ENCODE measurements around the gene GPD1L.
"Not testable (repeated sequence)": the region's sequence is repeated elsewhere in the genome, so short reads cannot be mapped to it uniquely, and the experiment has no call there.

Gene GPD1L

DNA sequence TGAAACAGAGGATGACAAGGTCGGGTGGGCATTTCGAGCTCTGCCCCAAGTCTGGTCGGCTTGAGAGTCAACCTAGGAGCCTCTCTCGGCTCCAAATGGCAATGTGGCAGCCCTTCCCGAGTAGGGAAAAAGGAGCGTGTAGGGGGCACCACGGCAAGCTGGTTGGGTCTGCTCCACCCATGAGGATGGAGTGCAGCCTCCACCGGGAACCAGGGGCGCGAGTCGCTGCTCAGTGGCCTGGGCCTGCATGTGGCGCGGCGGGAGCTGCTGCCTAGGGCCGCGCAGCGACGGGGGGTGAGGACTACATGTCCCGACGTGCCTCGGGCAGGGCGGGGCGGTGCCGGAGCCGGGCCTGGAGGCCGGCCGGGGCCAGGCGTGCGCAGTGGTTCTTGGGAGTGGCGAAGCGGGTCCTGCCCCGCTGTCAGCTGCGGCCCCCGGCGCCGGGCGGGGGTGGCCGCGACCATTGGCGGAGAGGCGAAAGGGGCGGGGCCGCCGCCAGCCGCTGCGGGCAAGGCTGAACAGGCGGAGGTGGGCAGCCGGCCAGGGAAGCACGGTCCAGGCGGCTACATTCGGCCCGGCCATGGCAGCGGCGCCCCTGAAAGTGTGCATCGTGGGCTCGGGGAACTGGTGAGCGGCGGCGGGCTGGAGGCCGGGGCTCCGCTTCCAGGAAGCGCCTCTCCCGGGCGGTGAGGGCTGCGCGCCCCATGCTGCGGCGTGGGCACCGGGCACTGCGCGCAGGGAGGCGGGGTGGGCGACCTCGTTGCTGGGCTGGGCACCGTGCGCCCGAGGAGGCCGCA, at the start of gene GPD1L:
GPD1L (plus strand) TSS at position 489 of the 797 bp plus-strand sequence; CDS start at position 581, 92 bp downstream.
- peak; percentile 98 for DNase-seq (ENCODE audit: low spot score)

DNA sequence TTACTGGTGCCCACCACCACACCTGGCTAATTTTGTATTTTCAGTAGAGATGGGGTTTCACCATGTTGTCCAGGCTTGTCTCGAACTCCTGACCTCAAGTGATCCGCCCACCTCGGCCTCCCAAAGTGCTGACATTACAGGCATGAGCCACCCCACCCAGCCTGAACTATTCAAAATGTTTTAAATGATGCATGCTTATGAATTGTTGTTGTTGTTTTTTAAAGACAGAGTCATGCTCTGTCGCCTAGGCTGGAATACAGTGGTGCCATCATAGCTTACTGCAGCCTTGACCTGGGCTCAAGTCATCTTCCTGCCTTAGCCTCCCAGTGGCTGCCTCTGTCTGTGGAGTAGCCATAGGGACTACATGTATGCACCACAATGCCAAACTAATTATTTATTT, 48.0 kb upstream of the GPD1L start:
- not testable (repeated sequence) for DNase-seq (ENCODE audit: low spot score)

DNA sequence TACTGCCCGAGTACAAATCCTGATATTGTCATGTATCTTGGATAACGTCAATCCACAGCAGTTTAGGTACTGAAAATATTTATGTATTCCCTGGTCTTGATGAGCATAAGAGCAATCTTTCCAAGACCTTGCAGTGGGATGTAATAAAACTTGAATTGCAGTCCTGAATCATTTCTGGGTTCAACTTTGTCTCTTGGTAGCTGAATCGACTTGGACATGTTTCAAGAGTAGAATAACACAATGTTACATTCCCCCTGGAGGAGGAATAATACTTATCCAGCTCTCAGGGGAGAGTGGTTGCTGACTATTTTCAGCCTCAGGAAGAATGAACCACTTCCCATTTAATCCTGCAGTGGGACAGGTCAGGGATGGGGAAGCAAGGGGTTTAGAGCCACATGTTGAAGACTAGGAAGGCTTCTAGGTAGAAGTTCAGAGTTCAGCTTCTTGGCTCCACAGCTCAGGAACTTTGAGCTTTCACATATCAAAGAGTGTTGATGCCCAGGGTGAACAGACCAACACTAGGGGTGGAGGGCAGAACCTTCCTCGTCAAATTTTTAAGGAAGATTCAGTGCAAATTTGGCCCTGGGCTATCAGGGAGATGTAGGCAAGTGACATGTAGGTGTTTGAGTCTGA, 43.4 kb upstream of the GPD1L start:
- no peak for DNase-seq (ENCODE audit: low spot score)

DNA sequence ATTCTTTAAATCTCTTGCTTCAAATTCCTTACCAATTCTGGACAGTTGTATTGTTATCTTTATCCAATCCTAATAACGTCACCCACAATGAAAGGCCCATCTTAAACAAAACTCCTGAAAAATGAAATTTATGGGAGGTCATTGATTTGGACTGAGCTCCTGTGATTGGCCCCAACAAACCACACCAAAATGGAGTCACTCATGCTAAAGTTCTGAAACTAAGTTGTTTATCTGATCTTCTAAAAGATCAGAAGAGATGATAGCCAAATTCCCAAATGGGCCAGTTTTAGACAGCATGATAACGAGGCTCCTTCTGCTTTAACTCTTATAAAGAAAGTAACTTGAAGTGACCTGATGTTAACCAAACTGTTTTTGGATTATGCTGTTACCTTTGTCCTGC, 39.7 kb upstream of the GPD1L start:
- no peak for DNase-seq (ENCODE audit: low spot score)

DNA sequence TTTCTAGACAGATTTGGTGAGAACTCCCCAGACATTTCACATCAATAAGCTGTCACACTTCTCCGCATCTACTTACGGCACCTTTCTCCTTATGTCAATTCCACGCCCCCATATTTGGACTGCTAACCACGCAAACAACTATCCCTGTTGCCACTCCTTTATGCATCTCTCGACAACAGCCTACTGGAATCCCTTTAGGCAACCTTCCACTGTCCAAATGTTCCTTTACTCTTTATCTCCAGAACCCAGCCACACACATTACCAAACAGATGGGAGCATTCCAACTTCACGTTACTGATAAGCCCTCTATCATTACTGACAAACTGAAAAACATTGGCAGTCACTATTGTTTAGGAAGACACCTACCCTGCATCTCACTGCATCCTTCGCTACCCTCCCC, 32.2 kb upstream of the GPD1L start:
- DNase-seq (ENCODE audit: low spot score): not testable (repeated sequence)

DNA sequence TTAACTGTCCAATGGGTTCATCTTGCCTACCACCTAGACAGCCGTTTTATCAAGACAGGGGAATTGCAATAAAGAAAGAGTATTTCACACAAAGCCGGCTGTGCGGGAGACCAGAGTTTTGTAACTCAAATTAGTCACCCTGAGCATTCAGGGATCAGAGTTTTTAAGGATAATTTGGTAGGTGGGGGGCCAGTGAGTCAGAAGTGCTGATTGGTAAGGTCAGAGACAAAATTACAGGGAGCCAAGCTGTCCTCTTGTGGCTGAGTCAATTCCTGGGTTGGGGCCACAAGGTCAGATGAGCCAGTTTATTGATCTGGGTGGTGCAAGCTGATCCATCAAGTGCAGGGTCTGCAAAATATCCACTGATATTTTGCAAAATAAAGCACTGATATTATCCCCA, 29.9 kb upstream of the GPD1L start:
- no peak for DNase-seq (ENCODE audit: low spot score)

DNA sequence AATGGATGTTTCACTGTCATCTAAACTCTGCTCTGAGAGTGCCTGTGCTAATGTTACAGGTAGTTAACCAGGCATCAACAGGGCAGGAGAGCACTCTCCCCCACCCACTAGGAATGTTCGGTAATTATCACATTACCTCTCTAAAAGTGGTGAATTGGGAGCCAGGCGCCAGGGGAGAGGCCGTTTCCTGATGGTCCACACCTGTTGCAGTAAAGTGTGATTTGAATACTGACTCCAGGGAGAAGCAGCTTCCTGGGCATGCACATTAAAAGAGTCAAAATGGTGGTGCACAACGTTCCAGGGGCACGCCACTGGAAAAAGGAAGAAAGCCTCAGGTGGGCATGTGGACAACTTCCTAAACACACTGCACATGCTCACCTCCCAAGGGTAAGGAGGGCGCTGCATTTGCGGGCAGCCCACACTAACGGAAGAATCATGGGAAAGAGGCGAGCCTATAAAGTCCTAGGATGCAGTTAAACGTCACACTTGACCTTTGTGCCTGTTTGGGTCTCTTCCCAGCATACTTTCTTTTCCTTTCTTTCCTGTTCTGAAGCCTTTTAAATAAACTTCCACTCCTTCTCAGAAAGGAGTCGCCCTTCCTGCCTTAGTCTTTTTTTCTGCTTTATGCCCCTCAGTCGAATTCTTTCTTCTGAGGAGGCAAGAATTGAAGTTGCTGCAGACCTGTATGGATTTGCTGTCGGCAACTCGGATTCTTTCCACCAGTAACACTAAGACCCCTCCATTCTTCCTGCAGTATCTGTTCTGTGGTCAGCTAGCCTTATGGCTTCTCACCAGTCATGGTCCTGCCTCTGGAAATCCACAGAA, 28.9 kb upstream of the GPD1L start:
- DNase-seq (ENCODE audit: low spot score): no peak

DNA sequence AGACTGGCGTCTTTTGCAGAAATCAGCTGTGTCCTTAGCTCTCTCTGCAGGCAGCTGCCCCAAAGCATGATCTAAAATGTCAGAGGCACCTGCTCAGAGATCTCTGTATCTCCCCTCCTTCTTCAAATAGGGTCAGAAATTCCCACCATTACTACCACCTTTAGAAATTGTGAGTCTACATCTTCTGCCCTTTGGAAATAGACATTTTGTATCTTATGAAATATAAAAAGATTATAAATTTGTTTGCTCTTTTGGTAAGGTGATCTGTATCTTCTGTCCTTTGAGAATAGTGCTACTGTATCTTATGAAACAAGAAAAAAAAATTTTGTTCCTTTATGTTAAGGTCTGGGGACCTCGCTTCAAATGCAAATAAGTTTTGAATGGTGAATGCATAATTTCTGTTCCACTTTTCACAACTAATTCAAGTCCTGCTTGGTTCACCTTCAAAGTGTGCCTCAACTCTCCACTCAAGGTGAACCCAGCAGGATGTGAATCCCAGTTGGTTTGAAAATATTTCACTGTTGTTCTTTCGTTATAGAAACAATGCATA, 28.3 kb upstream of the GPD1L start:
- DNase-seq (ENCODE audit: low spot score): no peak

DNA sequence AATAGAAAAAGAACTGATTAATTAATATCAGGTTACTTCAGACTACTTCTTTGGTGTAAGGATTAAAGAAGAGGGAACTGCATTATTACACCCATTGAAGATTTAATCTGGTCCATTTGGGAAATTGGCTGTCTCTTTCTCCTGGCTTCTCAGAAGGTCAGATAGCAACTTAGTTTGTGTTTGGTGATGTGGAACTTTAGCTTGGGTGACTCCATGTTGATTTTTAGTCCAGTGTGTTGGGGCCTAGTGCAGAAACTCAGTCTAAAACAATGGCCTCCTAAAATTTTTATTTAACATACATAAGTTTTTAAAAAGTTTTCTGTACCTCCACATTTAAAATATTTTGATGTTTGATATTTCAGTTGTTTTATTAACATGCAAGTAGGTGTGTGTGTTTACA, 27.6 kb upstream of the GPD1L start:
- no peak for DNase-seq (ENCODE audit: low spot score)

DNA sequence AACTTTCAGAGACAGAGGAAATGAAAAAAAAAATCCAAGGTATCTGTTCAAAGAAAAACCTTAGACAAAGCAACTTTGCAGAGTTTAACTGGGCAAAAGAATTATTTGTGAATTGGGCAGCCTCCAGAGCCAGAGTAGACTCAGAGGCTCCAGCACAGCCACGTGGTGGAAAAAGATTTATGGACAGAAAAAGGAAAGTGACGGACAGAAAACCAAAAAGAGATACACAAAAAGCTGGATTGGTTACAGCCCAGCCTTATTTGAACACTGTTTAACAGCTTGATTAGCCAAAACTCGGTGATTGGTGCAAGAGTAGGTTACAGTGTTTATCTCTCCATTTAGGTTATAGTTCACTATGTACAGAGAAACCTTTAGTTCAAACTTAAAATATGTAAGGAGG, 23.7 kb upstream of the GPD1L start:
- DNase-seq (ENCODE audit: low spot score): no peak

DNA sequence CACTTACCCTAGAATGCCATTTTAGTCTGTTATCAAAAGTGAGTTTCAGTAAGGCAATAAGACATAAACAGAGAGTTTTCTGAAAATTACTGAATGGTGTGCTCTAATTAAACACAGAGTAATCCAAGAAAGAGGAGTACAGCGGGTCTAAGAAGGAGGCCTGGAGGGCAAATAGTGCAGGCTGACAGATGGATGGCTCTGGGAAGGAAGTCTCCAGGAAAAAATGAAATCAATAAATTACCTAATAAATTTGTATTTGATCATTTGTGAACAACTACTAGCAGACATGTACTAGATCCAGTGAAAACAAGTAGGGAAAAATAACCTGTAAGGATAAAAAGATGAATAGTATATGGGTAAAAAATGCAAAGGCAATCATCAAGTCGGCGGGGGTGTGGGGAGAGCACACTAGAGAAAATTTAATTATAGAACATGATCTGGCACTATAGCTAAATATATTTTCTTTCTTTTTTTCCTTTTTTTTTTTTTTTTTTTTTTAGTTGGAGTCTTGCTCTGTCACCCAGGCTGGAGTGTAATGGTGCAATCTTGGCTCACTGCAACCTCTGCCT, 22.6 kb upstream of the GPD1L start:
- no peak for DNase-seq (ENCODE audit: low spot score)

DNA sequence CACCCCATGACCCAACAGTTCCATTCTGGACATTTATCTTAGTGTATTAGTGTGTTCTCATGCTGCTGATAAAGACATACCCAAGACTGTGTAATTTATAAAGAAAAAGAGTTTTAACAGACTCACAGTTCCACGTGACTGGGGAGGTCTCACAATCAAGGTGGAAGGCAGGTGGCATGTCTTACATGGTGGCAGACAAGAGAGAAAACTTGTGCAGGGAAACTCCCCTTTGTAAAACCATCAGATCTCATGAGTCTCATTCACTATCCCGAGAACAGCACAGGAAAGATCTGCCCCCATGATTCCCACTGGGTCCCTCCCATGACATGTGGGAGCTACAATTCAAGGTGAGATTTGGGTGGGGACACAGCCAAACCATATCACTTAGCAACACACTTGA, 21.6 kb upstream of the GPD1L start:
- no peak for DNase-seq (ENCODE audit: low spot score)

DNA sequence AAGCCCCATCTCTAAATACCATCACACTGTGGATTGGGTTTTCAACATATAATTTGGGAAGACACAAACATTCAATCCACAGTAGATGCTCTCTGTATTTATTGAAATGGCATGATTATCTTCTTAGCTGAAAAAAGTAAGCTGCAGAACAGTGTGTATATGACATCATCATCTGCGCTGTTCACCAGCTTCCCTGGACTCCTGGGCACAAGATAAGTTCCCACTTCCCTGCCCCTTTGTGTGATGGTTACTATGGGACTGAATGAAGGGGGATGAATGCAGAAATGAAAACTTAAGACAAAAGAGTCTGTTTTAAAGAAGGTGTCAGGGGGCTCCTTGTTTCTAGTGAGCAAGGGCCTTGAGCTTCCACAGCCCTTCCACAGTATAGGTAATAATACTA, 20.0 kb upstream of the GPD1L start:
- DNase-seq (ENCODE audit: low spot score): no peak

DNA sequence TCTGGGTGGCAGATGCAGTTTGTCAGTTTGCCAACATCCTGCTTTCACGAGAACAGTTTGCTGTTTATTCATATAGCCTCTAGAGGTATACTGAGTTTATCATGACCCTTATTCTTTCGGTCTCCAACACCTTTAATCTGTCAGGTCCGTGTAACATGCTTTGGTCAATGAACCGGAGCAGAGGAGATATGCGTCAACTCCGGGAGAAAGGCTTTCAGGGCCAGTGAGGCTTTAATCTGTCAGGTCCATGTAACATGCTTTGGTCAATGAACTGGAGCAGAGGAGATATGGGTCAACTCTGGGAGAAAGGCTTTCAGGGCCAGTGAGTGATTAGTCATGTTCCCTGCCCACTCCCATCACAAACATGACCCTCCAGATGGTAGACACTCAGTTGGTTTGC, 16.9 kb upstream of the GPD1L start:
- DNase-seq (ENCODE audit: low spot score): no peak

DNA sequence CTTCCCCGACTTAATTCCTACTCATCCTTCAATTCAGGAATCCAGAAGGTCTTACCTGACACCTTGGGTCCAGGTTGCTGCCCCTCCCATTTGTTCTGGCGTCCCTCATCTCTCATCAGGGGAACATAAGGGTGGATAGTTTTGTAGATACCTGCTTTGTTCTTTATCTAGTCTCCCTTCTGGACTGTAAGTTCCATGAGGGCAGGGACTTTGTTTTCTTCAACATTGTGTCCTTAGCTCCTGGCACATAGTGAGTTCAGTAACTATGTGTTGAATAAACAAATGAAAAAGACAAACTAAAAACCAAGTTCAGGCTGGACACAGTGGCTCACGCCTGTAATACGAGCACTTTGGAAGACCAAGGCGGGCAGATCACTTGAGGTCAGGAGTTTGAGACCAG, 13.2 kb upstream of the GPD1L start:
- no peak for DNase-seq (ENCODE audit: low spot score)

DNA sequence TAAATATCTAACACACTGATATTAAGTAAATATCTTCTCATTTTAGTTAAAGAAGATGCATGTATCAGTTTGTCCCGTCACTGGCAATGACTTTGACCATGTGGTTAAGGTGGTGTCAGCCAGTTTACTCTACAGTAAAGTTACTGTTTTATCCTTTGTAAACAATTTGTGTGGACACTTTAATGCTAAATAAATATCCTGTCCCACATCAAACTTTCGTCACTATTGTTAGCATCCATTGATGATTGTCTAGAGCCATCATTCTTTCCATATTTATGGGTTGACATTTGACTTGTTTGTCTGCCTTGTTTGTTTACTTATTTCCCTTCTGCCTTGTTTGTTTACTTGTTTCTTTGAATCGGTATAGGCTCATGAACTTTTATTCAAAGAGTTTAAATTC, 11.0 kb upstream of the GPD1L start:
- DNase-seq (ENCODE audit: low spot score): no peak

DNA sequence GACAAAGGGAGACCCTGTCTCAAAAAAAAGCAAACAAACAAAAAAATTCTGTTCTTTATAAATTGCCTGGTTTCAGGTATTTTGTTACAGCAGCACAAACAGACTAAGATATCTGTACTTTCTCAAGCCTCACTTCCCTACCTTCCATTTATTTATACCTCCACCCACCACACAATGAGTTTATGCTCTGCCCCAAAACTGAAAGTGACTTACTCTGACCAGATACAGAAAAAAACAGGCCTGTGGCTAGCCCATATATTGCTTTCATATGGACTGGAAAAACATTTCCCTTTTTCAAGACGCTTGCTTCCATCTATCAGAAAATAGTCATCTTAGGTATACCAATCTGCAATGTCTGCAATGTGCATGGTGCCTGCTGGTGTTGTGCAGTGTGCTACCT, 8.7 kb upstream of the GPD1L start:
- DNase-seq (ENCODE audit: low spot score): no peak

DNA sequence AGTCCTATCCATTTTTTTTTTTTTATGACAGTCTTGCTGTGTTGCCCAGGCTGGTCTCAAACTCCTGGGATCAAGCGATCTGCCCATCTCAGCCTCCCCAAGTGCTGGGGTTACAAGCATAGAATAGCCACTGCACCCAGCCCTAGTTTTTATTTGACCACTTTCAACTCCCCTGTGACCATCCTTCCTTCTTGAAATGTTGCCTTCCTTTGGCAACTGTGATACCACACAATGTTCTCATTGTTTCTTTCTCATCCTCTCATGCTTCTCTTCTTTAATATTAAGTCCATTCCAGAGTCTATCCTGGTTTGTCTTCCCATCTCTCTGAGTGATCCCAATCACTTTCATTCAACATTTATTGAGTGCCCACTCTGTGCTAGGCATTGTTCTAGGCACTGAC, 7.9 kb upstream of the GPD1L start:
- DNase-seq (ENCODE audit: low spot score): no peak

DNA sequence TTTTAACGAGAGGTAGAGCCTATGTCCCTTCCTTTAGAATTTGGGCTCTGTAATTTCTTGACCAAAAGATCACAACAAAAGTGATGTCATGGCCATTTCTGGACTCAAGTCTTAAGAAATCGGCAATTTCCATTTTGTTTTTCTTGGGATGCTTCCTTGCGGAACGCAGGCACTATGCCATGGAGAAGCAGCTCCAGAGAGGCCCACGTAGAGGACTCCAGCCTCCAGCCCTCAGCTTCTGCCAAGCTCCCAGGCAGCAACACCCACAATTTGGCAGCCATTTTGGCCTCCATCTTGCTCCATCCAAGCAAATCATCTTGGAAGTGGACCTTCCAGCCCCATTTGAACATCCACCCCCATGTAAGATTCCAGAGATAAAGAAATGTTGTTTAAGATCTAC, 6.0 kb upstream of the GPD1L start:
- no peak for DNase-seq (ENCODE audit: low spot score)

DNA sequence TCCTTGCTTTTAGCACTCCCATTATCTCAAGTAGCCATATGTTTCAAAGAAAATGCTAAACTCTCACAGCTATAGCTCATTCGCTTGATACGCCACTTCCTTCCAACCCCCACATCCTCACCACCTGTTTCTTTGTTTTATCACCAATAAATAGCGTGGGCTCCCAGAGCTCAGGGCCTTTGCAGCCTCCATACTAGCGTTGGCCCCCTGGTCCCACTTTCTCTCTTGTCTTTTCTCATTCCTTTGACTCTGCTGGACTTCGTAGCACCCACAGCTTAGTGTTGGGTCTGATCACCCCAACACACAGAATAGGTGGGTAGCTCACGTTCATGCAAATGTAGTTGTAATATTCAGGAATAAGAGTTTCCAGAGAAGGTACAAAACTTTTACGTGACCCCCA, 4.1 kb upstream of the GPD1L start:
- no peak for DNase-seq (ENCODE audit: low spot score)

DNA sequence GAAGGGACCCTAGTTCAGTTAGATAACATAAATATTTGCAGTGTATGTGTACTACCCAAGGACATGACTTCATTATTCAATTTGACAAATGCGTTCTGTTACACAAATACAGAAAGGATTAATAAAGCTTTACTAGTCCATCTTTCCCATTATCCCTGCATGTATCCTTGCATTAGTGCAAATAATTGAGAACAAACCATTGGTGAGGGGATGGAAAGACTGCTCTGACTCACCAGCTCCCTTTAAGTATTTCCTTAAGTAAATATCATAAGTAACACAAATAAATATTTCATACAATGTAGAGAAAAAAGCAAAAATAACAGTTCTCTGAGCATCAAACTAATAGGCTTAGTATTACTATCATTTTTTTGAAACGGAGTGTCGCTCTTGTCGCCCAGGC, 1.9 kb upstream of the GPD1L start:
- DNase-seq (ENCODE audit: low spot score): no peak

All from AG08396 (cell line).